Muscle layer of duodenum (tissue), 2 donors: Measurements from ENCODE around the gene TEC.

Experiments
- H3K27ac ChIP-seq: one replicate; pipeline ENCODE4 v1.7.0; 2013; ENCODE audit warnings: mild to moderate bottlenecking, low read length
- H3K27me3 ChIP-seq: one replicate; pipeline ENCODE4 v1.7.0; 2013; ENCODE audit warnings: low read depth, mild to moderate bottlenecking, control low read depth, low read length
- H3K36me3 ChIP-seq, 2 donors: one replicate each; pipeline ENCODE4 v1.7.0; 2013; ENCODE audit warnings: low read length in 2 of 2, control low read depth in 1 of 2, mild to moderate bottlenecking in 1 of 2; ENCODE audit not compliant: insufficient read depth in 2 of 2, control insufficient read depth in 1 of 2
- H3K4me1 ChIP-seq, 2 donors: one replicate each; pipeline ENCODE4 v1.7.0; 2013; ENCODE audit warnings: low read length in 2 of 2, mild to moderate bottlenecking in 2 of 2, control low read depth in 1 of 2, moderate library complexity in 1 of 2; ENCODE audit not compliant: insufficient read depth in 2 of 2, control insufficient read depth in 1 of 2
- H3K4me3 ChIP-seq, 2 donors: one replicate each; pipeline ENCODE4 v1.7.0; 2013; ENCODE audit warnings: low read length in 2 of 2, low read depth in 1 of 2, mild to moderate bottlenecking in 1 of 2
- H3K9me3 ChIP-seq, 2 donors: one replicate each; pipeline ENCODE4 v1.7.0; 2013; ENCODE audit warnings: low read length in 2 of 2, control low read depth in 1 of 2, mild to moderate bottlenecking in 1 of 2; ENCODE audit not compliant: control insufficient read depth in 1 of 2
- donor health status: healthy.

TEC gene

GRCh38 chr4:48095441-48095840, 174.2 kb downstream of the TEC start:
- H3K9me3 ChIP-seq, result no peaks in the 10 kb centered on the region
- H3K4me1 ChIP-seq, result no peaks in the 10 kb centered on the region
- H3K4me3 ChIP-seq, result no peak overlapping the region
- no peaks in the 10 kb centered on the region for H3K36me3 ChIP-seq
- no peak overlapping the region for H3K27ac ChIP-seq
- no peaks in the 10 kb centered on the region for H3K27me3 ChIP-seq

GRCh38 chr4:48093991-48094416, 175.6 kb downstream of the TEC start:
- Histone ChIP-seq H3K27ac (no peak overlapping the region), H3K36me3 (no peaks in the 10 kb centered on the region)

GRCh38 chr4:48090621-48091020, 179.0 kb downstream of the TEC start:
- H3K27me3 ChIP-seq, result no peaks in the 10 kb centered on the region
- no peaks in the 10 kb centered on the region for H3K36me3 ChIP-seq
- H3K9me3 ChIP-seq, result no peaks in the 10 kb centered on the region
- no peak overlapping the region for H3K27ac ChIP-seq
- no peak overlapping the region for H3K4me3 ChIP-seq
- no peaks in the 10 kb centered on the region for H3K4me1 ChIP-seq

More at GRCh38 chr4:48093991-48094416, 175.6 kb downstream of the TEC start:
- Histone ChIP-seq H3K4me1 (no peaks in the 10 kb centered on the region), H3K27me3 (no peaks in the 10 kb centered on the region), H3K9me3 (no peaks in the 10 kb centered on the region), H3K4me3 (no peak overlapping the region)

- Histone ChIP-seq H3K9me3 (no peaks in the 10 kb centered on the region), H3K27me3 (no peaks in the 10 kb centered on the region), H3K4me3 (no peak overlapping the region), H3K36me3 (no peaks in the 10 kb centered on the region), H3K27ac (no peak overlapping the region), H3K4me1 (no peaks in the 10 kb centered on the region)
These were observed 183.6 kb downstream of the TEC start for GRCh38 chr4:48085821-48086589.
